ENCODE measurements around the gene MLXIP.

GRCh38 chr12:122086116-122086515 is 7.6 kb downstream of the MLXIP start:
- TF ChIP-seq CTCF (IDR thresholded peaks at IDR 0.05) (no peak), POLR2AphosphoS5 (IDR thresholded peaks at IDR 0.05; ENCODE audit: low read depth, low read length) (no peak), REST (IDR thresholded peaks at IDR 0.05; ENCODE audit: insufficient read depth in 1 of 2, low read depth in 2 of 2, low read length in 1 of 2) (no peak), TCF7L2 (IDR thresholded peaks at IDR 0.05; ENCODE audit: low read depth, low read length) (no peak)

All from Panc1 (cell line).